Glomerular visceral epithelial cell (primary cell): ENCODE data around the gene UBE4B.
A peak's percentile ranks its signal among the peaks of the same experiment; 100 is the strongest.
"Not testable (repeated sequence)": the region's sequence is repeated elsewhere in the genome, so short reads cannot be mapped to it uniquely, and the experiment has no call there.

Experiments used
- DNase-seq: peaks from one replicate; pipeline ENCODE4 v3.0.0-alpha.2; 2016; ENCODE audit errors: extremely low spot score

Gene UBE4B

DNA sequence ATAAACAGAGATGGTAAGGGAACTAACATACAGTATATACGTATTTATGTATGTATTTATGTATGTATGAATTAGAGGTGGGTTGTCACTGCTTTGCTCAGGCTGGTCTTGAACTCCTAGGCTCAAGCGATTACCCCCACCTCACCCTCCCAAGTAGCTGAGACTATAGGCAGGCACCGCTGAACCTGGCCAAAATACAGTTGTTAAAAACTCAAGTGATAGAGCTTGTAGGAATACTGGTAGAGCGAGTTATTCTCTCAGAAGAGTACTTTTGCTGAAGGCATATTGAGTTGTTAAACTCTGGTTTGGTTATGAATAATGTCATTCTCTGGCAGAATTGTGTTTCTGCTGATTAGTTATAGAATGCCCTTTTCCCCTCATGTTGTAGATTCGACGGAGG, 38.9 kb downstream of the UBE4B start:
- no peak for DNase-seq

DNA sequence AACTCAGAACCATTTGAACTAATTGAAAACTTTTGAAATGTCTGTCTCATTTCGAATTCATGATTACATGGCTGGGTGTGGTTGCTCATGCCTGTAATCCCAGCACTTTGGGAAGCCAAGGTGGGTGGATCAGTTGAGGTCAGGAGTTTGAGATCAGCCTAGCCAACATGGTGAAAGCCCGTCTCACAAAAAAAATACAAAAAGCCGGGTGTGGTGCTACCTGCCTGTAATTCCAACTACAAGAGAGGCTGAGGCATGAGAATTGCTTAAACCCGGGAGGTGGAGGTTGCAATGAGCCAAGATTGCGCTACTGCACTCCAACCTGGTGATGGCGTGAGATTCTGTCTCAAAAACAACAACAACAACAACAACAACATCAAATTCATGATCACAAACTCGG, 40.6 kb downstream of the UBE4B start:
- not testable (repeated sequence) for DNase-seq

DNA sequence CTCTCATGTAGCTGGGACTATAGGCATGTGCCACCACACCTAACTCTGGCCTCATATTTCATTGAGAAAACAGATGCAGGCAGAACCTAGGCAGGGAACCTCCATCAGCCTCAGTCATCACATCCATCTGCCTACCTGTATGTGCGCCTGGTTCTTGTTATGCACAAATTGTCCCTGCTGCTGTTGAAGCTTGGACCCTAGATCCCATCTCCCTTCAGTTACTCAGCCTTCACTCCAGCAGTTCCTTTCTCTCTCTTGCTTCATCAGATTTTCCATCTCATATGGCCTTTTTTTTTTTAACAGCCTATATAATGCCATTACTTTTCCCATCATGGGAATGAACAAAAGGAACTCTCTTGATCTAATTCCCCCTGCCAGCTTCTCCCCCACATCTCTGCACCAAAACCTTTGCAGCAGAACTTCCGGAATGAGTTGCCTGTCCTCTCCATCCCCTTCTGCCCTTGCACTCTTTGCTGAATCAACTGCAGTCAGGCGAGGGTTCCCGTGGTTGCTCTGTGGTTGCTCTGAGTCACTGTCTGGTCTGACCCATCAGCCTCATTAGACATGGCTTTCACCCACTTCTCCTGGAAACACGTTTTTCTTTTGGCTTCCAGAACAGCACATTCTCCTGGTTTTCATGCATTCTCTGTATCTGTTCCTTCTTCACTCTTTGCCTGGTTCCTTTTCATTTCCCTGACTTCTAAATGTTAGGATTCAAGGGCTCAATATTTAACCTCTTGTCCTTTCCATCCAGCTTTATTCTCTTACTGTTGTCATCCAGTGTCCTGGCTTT, 41.5 kb downstream of the UBE4B start:
- DNase-seq, result peak; percentile 91

DNA sequence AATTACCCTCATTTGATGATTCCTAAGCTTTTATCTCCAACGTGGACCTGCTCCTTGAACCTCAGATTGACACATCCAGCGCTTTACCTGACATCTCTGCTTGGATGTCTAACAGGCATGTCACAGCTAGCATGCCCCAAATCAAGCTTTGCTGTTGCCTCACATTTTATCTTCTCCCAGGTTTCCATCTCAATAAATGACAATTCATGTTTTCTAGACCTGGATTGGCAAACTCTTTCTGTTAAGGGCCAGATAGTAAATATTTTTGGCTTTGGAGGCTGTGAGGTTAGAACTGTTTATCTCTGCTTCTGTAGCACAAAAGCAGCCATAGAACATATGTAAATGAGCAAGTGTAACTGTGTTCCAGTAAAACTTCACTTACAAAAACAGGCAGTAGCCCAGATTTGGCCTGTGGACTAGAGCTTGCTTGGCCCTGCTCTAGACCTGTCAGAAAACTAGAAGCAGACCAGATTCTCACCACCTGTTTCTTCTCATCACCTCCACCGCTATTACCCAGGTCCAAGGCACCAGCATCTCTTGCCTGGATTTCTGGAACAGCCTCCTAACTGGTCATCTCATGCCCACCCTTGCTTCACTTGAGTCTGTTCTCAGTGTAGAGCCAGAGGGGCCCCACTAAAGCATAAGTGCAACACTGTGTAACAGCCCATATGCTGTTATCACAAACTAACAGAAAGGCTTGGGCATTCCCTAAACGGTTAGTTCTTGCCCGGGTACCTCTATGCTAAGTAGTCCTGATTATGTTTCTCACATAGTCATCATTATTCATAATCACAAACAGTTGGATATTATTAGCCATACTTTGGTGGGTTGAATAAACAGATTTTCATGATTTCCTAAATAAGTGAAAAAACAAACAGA, 42.3 kb downstream of the UBE4B start:
- no peak for DNase-seq

DNA sequence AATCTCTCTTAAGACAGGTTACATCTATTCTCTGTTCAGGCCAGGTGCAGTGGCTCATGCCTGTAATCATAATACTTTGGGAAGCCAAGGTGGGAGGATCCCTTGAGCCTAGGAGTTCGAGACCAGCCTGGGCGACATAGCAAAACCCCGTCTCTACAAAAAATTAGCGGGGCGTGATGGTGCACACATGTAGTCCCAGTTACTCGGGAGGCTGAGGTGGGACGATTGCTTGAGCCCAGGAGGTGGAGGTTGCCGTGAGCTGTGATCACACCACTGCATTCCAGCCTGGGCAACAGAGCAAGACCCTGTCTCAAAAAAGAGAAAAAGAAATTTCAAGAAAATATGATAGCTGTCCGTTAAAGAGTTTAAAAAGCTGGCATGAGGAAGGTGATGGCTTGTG, 43.0 kb downstream of the UBE4B start:
- DNase-seq, result no peak

DNA sequence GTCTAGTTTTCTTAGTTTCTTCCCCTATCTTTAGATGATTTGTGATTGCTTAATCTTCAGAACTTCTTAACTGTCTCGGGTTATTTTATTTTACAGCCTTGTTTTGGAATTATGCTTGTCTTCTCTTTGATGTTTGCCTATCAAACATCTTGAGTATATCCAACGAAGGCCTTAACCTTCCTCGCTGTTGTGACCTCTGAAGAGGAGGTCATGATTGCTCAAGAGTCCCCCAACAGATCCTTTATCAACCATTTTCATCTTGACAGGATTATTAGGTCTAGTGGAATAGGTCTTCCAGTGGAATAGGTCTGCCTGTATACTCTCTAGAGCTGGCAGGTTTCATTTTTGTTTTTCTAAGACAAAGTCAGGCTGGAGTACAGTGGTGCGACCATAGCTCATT, 45.7 kb downstream of the UBE4B start:
- DNase-seq, result no peak

DNA sequence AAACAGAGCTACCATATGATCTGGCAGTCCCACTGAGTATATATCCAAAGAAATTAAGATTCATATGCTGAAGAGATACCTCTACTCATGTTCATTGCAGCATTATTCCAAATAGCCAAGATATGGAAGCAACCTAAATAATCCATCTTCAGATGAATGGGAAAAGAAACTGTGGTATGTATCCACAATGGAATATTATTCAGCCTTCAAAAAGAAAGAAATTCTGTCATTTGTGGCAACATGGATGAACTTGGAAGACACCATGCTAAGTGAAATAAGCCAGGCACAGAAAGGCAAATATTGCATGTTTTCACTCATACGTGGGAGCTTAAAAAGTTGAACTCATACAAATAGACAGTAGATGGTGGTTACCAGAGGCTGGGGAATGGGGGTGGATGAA, 47.8 kb downstream of the UBE4B start:
- no peak for DNase-seq

DNA sequence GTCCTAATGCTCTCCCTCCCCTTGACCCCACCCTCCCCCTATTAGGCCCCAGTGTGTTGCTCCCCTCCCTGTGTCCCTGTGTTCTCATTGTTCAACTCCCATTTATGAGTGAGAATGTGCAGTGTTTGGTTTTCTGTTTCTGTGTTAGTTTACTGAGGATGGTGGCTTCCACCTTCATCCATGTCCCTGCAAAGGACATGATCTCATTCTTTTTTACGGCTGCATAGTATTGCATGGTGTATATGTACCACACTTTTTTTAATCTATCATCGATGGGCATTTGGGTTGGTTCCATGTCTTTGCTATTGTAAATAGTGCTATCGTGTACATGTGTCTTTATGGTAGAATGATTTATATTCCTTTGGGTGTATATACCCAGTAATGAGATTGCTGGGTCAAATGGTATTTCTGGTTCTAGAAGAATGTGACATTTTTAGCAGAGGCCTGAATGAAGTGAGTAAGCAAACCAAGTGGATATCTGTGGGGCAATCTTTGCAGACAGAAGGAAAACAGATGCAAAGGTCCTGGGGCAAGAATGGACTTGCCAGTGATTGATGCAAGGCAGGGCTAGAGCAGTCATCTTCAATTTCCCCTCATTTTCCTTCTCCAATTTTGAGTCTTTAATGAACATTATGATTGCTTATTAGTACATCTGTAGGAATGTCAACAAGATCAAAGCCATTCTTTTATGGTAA, 50.2 kb downstream of the UBE4B start:
- DNase-seq, result no peak

DNA sequence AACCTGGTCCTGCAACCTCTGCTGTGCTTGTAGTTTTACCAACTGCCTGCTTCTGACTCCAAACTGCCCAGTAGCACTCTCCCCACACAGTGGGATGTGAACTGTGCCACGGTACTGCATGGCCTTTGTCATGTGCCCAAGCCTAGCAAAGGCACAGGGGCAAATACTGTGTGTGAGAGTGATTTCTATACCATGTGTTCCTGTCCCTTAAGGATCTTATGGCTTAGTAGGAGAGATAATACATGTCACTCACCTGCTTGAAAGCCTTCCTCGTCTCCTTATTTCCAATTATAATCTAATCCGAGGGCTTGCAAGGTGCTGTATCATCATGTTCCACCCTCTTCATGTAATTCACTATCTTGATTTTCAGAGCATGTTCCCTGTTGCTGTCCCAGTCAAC, 51.3 kb downstream of the UBE4B start:
- no peak for DNase-seq

DNA sequence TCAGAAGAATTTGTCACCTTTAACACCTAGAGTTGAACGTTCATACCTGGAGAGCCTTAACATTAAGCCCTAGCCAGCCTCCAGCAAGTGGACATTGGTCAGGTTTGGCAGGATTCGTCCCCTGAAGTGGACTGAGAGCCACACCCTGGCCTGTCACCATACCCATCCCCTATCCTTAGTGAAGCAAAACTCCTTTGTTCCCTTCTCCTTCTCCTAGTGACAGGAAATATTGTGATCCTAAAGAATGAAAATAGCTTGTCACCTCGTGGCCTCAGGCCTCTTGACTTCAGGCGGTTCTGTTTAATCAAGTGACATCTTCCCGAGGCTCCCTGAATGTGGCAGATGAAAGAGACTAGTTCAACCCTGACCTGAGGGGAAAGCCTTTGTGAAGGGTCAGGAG, 52.3 kb downstream of the UBE4B start:
- DNase-seq, result no peak

DNA sequence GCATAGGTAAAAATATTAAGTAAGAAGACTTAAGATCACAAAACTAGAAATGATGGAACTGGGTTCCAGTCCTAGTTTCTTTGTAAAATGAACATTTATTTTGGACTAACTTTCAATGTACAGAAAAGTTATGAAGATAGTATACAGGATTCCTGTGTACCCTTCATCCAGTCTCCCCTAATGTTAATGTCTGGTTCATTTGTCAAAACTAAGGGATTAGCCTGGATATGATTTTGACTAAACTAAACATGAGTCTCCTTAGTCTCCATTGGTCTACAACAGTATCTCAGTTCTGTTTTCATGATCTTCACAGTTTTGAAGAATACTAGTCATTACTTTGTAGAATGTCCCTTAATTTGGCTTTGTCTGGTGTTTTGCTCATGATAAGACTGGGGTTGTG, 54.5 kb downstream of the UBE4B start:
- DNase-seq, result no peak

DNA sequence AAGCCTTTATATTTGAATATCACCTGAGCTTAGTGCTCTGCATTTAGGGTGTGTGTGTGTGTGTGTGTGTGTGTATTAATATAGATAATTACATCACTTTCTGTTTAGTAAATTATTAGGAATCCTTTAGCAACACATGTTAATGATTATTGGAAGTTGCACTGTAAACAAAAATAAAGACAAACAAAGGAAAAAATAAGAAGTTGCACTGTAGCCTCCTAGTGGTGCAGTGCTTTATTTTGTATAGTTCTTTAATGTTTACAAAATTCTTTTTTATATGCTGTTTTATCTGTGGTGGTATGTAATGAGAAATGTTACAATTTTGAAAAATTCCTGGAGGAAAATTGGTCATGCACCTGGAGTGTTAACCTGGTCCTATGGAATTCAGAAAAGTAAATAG, 69.2 kb downstream of the UBE4B start:
- no peak for DNase-seq

DNA sequence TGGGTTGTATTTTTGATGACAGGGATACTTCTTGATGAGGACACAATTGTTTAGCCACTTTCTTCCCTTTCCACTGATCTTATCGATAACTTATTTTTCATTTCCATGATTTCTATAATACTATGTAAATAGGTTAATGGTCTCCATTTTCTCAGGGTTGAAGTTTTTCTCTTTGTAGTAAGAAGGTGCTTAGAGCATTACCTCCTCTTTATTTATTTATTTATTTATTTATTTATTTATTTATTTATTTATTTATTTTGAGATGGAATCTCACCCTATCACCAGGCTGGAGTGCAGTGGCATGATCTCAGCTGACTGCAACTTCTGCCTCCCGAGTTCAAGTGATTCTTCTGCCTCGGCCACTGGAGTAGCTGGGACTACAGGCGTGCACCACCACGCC, 70.4 kb downstream of the UBE4B start:
- no peak for DNase-seq

DNA sequence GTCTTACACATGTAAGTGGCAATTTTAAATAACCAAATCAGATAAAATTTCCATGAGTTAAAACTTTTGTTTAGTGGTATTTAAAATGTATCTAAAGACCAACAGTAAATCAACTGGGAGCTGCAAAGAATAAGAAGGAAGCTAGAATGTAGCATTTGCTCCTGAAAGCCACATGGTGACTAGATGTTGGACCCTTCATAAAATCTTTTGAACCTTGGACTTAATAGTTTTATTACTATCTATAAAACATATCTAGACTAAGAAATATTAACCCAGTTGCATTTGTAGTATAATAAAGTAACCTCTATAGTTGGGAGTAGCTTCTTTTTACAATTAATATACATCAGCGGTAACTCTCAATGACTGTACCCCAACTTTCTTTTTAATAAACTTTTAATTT, 72.1 kb downstream of the UBE4B start:
- no peak for DNase-seq

DNA sequence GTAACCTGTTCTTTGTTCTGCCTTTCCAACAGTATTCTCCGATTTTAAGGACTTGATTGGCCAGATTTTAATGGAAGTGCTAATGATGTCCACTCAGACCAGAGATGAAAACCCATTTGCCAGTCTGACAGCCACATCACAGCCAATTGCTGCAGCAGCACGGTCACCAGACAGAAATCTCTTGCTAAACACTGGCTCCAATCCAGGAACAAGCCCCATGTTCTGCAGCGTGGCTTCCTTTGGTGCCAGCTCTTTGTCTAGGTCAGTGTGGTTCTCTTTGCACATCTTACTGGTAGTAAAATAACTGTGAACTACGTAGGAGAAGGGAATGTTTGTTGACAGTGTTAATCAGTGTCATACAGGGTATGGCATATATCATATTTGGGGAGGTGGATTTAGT, 72.7 kb downstream of the UBE4B start:
- DNase-seq, result no peak

DNA sequence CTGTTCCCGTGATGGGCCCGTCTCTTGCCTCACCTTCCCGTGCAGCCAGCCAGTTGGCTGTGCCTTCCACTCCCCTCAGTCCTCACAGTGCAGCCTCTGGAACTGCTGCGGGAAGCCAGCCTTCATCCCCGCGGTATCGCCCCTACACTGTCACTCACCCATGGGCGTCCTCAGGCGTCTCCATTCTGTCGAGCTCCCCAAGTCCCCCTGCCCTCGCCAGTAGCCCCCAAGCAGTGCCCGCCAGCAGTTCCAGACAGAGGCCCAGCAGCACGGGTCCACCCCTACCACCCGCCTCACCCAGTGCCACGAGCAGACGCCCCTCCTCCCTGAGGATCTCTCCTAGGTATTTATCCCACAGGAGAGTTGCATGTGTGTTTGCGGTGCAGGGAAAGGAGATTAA, 73.5 kb downstream of the UBE4B start:
- DNase-seq, result no peak

DNA sequence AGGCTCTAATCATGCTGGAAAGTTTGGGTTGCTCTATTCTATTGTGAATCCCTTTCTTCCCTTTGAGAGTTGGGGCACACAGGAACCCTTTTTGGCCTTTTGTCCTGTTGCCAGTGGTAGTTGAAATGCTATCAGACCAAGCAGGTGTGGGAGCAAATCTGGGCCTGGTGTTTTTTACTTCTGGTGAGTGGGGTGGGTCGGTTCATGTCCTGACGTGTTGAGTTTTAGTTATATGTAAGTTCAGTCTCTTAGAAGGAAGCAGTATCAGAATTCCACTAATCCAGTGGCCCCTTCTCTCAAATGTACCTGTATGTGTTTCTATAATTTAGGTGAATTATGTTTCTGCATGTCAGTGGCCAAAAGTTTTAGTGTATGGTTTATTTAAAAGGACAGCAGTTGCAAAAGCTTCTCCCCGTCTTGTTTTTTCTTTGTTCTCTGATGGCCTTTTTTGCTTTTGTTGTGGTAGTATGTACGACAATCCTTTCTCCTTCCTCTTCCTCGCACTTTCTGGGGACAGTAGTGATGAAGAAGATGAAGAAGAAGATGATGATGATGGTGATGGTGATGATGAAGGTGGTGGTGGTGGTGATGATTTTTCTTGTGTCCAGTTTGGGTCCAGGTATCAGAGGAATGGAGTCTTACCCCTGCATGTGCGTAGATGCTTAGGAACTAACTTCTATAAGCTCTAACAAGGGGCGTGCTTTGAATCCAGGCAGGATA, 74.2 kb downstream of the UBE4B start:
- DNase-seq, result no peak

DNA sequence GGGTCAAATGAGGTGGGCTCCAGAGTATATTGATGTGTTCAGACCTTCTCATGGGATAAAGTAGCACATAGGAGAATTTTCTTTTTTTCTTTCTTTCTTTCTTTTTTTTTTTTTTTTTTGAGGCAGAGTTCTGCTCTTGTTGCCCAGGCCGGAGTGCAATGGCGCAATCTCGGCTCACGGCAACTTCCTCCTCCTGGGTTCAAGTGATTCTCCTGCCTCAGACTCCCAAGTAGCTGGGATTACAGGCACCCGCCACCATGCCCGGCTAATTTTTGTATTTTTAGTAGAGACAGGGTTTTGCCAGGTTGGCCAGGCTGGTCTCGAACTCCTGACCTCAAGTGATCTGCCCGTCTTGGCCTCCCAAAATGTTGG, 74.7 kb downstream of the UBE4B start:
- DNase-seq, result not testable (repeated sequence)

DNA sequence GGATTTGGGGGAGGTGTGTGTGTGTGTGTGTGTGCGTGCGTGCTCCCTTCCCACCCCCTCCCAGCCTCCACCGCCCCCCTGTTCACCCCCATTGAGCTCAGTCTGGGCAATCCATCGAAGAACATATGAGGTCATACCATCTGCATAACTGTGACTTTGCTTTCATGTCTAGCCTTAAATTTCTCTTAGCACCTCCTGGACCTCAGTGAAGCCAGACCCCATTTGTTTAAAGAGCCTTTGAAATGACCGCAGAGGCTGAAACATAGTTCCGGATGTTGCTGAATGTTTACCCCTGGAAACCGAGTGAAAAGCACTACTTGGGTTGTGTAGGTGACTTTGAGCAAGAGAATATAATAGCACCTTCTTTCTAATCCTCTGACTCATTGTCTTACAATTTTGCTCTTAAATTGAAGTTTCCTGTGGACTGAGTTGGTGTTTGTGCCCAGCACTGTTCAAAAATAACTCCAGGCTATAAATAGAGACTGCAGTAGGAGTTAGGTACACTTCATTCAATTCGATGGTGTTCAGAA, 75.4 kb downstream of the UBE4B start:
- peak; percentile 89 for DNase-seq

DNA sequence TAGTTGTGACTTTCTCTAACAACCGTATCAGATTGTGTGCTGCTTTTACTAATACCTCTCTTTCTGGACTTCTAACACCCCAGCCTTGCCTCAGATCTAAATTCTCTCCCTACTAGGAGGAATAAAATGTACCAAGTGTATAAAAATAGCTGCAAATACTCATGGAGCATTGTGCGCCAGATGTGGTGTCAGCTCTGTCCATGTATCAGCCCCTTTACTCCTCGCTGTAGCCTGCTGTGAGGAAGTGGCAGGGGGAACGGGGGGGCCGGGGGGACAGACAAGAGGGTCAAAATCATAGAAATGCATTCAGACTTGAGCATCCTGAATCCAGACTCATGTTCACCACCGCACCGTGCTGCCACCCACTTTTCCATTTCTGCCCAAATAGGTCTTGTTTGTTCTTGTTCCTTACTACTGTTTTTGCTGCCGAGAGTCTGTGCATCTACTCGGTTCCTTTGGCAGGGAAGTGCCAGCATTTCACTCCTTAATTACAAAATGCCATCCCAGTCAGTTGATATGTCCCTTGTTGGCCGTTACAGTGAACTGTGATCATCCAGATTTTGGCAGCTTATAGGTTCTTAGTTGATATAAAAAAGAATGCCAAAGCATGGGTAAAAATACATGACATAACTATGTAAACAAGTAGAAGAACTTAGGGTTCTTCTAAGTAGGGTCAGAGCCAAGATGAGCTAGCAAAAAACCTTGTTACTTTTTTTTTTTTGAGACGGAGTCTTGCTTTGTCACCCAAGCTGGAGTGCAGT, 76.4 kb downstream of the UBE4B start:
- no peak for DNase-seq

DNA sequence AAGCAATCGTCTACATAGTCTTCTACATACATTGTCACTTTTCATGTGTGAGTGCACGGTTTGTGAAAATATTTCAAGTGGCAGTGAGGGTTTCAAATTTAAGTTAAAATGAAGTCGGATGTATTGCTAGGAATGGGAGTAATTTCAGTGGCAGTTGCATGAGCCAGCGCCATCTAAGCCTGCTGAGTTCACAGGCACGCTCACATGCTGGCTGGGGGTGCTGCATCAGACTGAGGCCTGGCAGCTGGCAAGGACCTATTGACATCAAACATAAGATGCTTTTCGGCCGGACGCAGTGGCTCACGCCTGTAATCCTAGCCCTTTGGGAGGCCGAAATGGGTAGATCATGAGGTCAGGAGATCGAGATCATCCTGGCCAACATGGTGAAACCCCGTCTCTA, 80.7 kb downstream of the UBE4B start:
- no peak for DNase-seq
